ENCODE measurements around the gene SFXN4.
"Not testable (repeated sequence)": the region's sequence is repeated elsewhere in the genome, so short reads cannot be mapped to it uniquely, and the experiment has no call there.

Gene SFXN4

DNA sequence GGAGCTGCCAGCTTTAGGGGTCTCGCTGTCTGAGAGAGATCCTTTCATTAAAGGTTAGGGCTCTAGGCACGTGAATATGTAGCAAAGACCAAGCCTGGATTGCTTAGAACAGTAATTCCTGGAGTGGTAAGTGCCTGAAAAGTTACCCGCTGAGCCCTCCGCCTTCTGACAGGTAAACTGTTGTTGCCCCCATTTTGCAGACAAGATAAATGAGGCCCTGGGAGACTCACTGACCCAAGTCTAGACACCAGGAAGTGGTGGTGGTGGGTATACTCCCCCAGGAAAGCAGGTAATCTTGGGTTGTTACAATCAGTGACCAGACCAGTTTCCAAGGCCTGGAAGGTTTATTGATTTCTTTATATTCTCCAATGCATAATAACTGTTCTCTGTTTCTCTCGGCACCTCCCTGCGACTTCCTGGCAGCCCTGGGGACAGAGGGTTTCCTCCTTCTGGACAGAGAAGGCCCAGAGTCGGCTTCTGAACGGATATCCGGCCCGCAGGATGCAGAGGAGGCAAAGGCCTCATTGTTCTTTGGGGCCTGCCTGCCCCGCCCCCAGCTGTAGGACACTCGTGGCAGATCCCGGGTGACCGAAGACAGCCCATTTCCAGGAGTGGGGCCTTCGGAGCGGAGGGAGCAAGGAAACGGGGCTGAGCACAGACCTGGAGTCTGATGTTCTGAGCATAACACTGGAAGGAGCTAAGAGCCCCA, 40.5 kb upstream of the SFXN4 start:
- DNase-seq (ENCODE audit: low read depth in 1 of 2, low spot score in 1 of 2) = no peak
- no peak for TF ChIP-seq JUND (IDR thresholded peaks at IDR 0.05; ENCODE audit: low read depth)
- in situ Hi-C loops (cut with HindIII; ENCODE audit: low pct_unique_long_range_greater_than_20kb, low sequenced_read_pairs) = no loop called here

DNA sequence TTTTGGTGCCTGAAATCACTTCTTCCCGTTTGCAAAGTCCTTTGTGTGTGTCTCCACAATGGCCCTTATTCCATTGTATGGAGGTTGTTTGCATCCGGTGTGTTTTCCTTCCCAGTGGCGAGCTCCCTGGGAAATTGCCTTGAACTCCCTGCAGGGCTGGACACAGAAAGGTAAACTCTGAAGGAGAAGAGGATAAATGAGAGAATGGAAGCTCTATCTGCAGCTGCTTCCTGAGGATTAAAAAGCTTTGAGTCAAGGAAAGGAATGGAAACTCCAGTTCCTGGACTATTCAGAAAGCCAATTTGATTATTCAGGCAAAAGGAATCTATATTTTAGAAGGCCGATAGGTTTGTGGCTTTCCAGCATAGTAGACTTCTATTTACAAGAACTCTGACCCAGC, 37.5 kb upstream of the SFXN4 start:
- in situ Hi-C loops (cut with HindIII; ENCODE audit: low pct_unique_long_range_greater_than_20kb, low sequenced_read_pairs) = no loop called here
- no peak for TF ChIP-seq JUND (IDR thresholded peaks at IDR 0.05; ENCODE audit: low read depth)
- DNase-seq (ENCODE audit: low read depth in 1 of 2, low spot score in 1 of 2) = no peak

DNA sequence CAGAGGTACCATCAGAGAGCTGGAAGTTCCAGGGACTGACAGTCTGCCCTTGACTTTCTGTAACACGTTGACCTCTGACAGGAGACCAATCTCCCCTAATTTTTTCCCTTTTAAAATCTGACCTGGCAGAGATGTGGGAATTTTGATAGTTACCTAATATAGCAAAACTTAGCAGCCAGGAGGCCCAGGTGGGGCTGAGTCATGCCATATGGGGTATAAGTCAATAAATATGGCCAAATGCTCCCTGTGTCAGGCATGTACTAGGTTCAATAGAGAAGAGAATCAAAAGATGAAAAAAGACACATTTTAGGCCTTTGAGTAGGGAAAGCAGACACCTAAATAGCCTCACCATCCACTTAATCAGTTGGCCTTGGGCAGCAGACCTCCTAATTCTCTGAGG, 35.7 kb upstream of the SFXN4 start:
- in situ Hi-C loops (cut with HindIII; ENCODE audit: low pct_unique_long_range_greater_than_20kb, low sequenced_read_pairs) = no loop called here
- no peak for TF ChIP-seq JUND (IDR thresholded peaks at IDR 0.05; ENCODE audit: low read depth)
- no peak for DNase-seq (ENCODE audit: low read depth in 1 of 2, low spot score in 1 of 2)

DNA sequence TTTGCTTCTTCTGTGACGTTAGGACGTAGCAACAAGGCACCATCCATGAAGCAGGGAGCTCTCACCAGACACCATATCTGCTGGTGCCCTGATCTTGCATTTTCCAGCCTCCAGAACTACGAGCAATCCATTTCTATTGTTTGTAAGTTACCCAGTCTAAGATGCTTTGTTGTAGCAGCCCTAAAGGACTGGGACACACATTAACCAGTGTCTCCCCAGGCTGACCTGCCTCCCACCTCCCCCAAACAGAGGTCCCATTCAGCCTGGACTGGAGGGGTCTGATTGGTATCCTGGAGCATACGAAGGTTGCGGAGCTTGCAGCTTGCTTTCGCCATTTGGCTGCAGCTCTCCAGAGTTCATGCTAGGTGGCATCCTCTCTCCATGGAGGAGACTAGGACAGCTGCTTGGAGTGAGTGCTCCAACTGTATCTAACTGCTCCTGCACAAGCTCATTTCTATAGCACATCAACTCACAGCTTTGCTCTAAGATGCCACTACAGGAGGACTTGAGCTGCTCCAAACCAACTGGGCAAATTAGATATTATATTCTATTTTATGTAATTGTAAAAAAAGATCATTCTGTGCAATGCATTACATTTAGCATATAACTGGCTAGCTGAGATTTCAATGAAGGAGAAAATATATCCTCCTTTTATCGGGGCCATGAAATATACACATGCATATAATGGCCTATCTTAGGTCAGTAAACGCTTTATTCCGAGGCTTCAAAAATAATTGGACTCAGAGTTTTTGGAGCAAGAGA, 33.9 kb upstream of the SFXN4 start:
- in situ Hi-C loops (cut with HindIII; ENCODE audit: low pct_unique_long_range_greater_than_20kb, low sequenced_read_pairs) = no loop called here
- DNase-seq (ENCODE audit: low read depth in 1 of 2, low spot score in 1 of 2) = peak; percentile 53 to 82
- no peak for TF ChIP-seq JUND (IDR thresholded peaks at IDR 0.05; ENCODE audit: low read depth)

DNA sequence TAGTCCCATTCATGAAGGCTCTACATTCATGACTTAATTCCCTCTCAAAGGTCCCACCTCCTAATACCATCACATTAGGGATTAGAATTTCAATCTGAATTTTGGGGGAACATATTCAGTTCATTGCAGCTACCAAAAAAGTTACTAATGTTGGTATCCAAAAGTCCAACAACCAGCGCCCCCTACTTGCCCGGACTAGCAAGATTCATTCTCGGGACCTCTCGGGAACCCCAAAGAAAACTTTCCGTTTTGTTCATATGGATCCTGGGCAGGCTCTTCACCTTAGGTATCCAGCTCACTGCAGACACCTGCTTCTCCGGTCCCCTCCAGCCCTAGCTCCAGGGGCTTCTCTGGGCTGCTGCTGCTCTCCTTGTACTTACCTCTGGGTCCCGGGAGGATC, 32.9 kb upstream of the SFXN4 start:
- TF ChIP-seq JUND (IDR thresholded peaks at IDR 0.05; ENCODE audit: low read depth) = no peak
- peak in 1 of 2 experiments; percentile 15 for DNase-seq (ENCODE audit: low read depth in 1 of 2, low spot score in 1 of 2)
- in situ Hi-C loops (cut with HindIII; ENCODE audit: low pct_unique_long_range_greater_than_20kb, low sequenced_read_pairs) = no loop called here

DNA sequence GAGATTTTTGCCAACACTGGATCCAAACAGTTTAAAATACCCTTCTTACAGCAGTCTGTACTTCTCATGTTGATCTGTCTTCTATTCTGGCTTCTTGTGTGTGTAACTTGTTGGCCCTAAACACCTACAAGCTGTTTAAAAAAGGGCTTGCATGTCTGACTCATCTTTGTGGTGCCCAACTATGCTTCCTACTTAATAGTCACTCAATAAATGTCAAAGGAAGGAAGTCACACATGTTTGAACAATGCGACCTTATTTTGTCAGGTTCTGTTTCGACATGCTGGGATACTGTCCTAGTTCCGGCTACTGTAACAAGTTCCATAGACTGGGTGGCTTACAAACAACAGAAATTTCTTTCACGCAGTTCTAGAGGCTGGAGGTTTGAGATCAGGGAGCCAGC, 32.4 kb upstream of the SFXN4 start:
- in situ Hi-C loops (cut with HindIII; ENCODE audit: low pct_unique_long_range_greater_than_20kb, low sequenced_read_pairs) = no loop called here
- no peak for DNase-seq (ENCODE audit: low read depth in 1 of 2, low spot score in 1 of 2)
- TF ChIP-seq JUND (IDR thresholded peaks at IDR 0.05; ENCODE audit: low read depth) = no peak

DNA sequence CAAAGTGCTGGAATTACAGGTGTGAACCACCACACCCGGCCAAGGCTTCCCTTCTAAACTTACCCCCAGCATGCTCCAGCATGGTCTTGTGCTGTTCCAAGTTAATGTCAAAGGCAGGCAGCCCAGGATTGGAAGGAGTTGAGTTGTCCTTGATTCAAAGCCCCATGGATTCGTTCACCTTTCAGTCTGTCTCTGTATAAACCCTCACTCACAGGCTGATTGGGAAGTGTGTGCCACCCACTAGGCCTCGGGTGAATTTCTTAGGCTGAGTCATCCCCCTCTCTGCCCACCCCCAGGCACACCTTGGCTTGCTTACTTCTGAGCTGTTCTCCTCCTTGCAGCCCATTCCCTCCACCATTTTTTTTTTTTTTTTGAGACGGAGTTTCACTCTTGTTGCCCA, 26.4 kb upstream of the SFXN4 start:
- no peak for TF ChIP-seq JUND (IDR thresholded peaks at IDR 0.05; ENCODE audit: low read depth)
- in situ Hi-C loops (cut with HindIII; ENCODE audit: low pct_unique_long_range_greater_than_20kb, low sequenced_read_pairs) = no loop called here
- no peak for DNase-seq (ENCODE audit: low read depth in 1 of 2, low spot score in 1 of 2)

DNA sequence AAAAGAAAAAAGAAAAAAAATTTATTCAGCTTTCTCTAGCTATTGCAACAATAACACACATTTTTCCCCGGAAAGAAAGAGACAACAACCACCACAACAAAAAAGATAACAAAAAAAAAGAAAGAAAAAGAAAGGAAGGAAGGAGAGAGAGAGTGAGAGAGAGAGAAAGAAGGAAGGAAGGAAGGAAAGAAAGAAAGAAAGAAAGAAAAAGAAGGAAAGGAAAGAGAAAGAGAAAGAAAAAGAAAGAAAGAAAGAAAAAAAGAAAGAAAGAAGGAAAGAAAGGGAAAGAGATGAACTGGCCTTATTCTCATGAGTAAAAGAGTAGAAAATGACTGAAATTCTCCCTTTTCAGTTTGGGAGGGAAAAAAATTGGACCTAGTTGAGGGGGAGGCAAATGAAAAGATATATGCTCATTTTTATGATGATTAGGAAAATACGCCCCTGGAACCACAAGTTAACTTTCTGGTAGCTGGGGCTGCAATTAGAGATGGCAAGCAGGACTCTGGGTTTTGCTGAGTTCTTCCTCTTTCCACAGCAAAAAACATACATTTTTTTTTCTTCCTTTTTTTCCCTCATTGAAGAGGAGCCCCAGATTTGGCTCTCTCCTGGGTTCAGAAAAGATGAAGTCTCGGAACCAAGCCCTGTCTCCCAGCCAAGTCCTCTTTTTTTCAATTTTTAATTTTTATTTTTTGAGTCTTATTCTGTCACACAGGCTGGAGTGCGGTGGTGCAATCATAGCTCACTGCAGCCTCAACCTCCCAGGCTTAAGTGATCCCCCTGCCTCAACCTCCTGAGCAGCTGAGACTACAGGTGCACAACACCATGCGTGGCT, 25.7 kb upstream of the SFXN4 start:
- TF ChIP-seq JUND (IDR thresholded peaks at IDR 0.05; ENCODE audit: low read depth) = no peak
- in situ Hi-C loops (cut with HindIII; ENCODE audit: low pct_unique_long_range_greater_than_20kb, low sequenced_read_pairs) = no loop called here
- no peak for DNase-seq (ENCODE audit: low read depth in 1 of 2, low spot score in 1 of 2)

DNA sequence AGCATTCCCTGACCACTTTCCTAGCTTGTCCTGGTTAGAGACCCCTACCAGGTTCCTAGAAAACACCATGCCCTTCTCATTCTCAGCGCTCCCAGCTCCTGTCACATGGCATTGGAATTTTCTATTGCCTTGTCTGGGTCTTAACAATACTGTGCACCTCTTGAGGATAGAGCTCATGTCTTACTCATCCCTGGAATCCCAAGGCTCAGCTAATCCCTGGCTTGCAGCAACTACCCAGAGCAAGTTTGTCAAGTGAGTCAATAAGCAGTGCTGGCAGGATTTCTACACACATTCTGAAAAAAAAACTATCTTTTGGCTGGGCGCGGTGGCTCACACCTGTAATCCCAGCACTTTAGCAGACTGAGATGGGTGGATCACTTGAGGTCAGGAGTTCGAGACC, 24.8 kb upstream of the SFXN4 start:
- no peak for TF ChIP-seq JUND (IDR thresholded peaks at IDR 0.05; ENCODE audit: low read depth)
- in situ Hi-C loops (cut with HindIII; ENCODE audit: low pct_unique_long_range_greater_than_20kb, low sequenced_read_pairs) = no loop called here
- DNase-seq (ENCODE audit: low read depth in 1 of 2, low spot score in 1 of 2) = no peak

DNA sequence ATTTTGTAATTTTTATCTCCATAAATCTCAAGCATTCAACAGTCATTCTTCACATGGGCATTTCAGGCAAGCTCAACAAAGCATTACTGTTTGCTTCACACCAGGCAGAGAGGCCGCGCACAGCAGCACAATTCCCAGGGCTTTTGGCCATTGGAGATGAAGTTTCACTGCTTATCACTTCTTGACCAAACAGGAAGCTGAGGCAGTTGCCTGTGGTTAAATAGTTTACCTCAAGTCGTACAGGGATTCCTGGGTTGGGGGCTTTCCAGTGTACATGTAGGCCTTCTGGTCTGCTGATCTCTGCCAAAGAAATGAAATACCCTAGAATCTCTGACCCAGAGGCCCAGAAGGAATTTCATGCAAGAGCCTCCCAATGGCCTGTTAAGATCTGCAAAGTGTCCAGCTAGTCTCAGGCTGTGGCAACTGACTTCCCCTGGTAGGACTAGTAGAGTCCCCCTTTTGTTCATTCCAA, 24.3 kb upstream of the SFXN4 start:
- in situ Hi-C loops (cut with HindIII; ENCODE audit: low pct_unique_long_range_greater_than_20kb, low sequenced_read_pairs) = no loop called here
- no peak for DNase-seq (ENCODE audit: low read depth in 1 of 2, low spot score in 1 of 2)
- TF ChIP-seq JUND (IDR thresholded peaks at IDR 0.05; ENCODE audit: low read depth) = no peak

DNA sequence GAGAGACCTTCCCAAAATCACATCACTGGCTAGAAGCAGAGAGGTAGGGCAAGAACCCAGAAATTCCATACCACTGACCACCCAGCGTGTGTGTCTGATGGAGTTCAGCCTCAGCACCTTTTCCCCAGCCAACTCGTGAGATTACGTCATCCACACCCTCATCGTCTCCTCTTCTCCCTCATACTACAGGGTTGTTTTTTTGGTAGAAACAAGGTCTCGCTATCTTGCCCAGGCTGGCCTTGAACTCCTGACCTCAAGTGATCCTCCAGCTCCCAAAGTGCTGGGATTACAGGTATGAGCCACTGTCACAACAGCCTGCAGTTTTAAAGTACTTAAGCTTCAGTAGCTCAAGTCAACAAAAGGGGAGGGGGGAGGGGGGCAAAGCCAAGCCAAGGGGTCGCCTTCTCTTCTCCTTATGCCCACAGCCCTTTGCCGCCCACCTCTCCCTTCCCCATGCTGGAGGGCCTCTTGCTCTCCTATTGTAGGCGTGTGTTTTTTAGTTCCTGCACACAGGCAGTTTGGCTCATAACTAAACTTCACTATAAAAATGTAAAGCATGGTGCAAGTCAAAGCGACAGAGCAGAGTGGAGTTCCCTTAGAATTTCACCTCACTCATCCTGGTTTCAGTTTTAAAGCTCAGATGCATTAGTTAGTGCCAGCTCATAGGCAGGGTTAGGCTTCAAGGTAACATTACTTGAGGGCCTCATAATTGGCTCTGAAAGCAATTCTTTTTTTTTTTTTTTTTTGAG, 18.3 kb upstream of the SFXN4 start:
- in situ Hi-C loops (cut with HindIII; ENCODE audit: low pct_unique_long_range_greater_than_20kb, low sequenced_read_pairs) = no loop called here

DNA sequence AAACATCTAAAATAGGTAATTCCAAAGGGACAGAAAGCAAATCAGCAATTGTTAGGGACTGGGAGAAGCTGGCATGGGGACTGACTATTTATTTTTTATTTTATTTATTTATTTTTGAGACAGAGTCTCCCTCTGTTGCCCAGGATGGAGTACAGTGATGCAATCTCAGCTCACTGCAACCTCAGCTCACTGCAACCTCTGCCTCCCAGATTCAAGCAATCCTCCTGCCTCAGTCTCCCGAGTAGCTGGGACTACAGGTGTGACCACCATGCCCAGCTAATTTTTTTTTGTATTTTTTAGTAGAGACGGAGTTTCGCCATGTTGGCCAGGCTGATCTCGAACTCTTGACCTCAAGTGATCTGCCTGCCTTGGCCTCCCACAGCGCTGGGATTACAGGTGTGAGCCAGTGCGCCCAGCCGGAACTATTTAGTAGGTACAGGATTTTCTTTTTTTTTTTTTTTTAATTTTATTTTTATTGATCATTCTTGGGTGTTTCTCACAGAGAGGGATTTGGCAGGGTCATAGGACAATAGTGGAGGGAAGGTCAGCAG, 15.4 kb upstream of the SFXN4 start:
- DNase-seq (ENCODE audit: low read depth in 1 of 2, low spot score in 1 of 2); in situ Hi-C loops (cut with HindIII; ENCODE audit: low pct_unique_long_range_greater_than_20kb, low sequenced_read_pairs): not testable (repeated sequence)

More for the DNA sequence above, 18.3 kb upstream of the SFXN4 start:
- no peak for DNase-seq (ENCODE audit: low read depth in 1 of 2, low spot score in 1 of 2)
- no peak for TF ChIP-seq JUND (IDR thresholded peaks at IDR 0.05; ENCODE audit: low read depth)

All from T47D (cell line).